Skeletal muscle satellite cell (primary cell): ENCODE data around the gene PARP15.
"Not testable (repeated sequence)": the region's sequence is repeated elsewhere in the genome, so short reads cannot be mapped to it uniquely, and the experiment has no call there.

ENCODE experiments used
- H3K27me3 ChIP-seq: 2 replicates; pipeline ENCODE4 v1.7.0; 2013; ENCODE audit warnings: low read length; ENCODE audit not compliant: control insufficient read depth, insufficient read depth
- H3K36me3 ChIP-seq: 2 replicates; pipeline ENCODE4 v1.7.0; 2013; ENCODE audit warnings: mild to moderate bottlenecking, control low read depth, low read length; ENCODE audit not compliant: insufficient read depth
- H3K4me1 ChIP-seq: 2 replicates; pipeline ENCODE4 v1.7.0; 2013; ENCODE audit warnings: low read length; ENCODE audit not compliant: control insufficient read depth, insufficient read depth
- H3K4me2 ChIP-seq: 2 replicates; pipeline ENCODE4 v1.7.0; 2013; ENCODE audit warnings: mild to moderate bottlenecking, low read length
- H3K4me3 ChIP-seq: 2 replicates; pipeline ENCODE4 v1.7.0; 2013; ENCODE audit warnings: low read length
- H3K9ac ChIP-seq: 2 replicates; pipeline ENCODE4 v1.7.0; 2013; ENCODE audit warnings: mild to moderate bottlenecking, low read depth, low read length, moderate library complexity
- H3K9me3 ChIP-seq: replicated peaks from 2 replicates; pipeline ENCODE4 v1.7.0; 2013; ENCODE audit warnings: mild to moderate bottlenecking, control low read depth, low read length

Gene PARP15

DNA sequence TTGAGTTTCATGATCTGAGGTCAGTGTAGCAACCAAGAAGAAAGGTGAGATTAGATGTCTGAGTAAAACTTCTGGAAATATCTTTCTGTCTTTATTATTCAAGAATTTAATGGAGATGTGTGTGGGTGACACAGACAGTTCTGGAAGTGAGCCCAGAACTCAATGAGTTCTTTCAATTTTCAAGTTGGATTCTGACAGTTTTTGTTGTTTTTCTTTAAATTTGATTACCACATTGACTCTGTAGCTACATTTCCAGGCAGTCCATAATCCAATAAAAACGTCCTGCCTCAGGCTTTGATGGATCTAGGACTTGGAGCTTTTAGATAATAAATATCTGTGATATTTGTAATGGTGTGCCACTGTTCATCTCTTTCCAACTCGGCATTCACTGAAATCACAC lies 99.3 kb downstream of the PARP15 start:
- H3K27me3 ChIP-seq, result no peaks in the 10 kb centered on the region
- no peak overlapping the region for H3K4me2 ChIP-seq
- no peak overlapping the region for H3K4me3 ChIP-seq
- no peaks in the 10 kb centered on the region for H3K9me3 ChIP-seq
- no peaks in the 10 kb centered on the region for H3K36me3 ChIP-seq
- peaks cover 27% of the 10 kb centered on the region for H3K4me1 ChIP-seq
- H3K9ac ChIP-seq, result no peak overlapping the region

DNA sequence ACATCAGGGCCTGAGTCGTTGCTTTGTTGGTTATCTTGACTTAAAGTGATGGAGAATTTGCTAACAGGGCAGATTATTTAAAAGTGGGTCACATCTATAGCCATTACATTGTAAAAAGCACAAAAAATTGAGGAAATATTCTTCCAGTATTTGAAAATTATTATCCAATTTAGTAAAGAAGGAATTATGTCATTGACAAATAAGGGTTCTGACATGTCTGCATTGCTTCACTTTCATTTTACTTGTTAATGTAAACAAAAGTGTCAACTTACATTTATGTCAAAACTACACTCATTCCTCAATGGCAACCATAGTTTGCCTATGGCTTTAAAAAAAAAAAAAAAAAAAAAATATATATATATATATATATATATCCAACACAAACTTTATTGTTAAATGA lies 99.8 kb downstream of the PARP15 start:
- H3K4me1 ChIP-seq, result peaks cover 32% of the 10 kb centered on the region
- H3K9ac ChIP-seq, result no peak overlapping the region
- no peaks in the 10 kb centered on the region for H3K9me3 ChIP-seq
- no peak overlapping the region for H3K4me3 ChIP-seq
- H3K4me2 ChIP-seq, result no peak overlapping the region
- H3K36me3 ChIP-seq, result no peaks in the 10 kb centered on the region
- no peaks in the 10 kb centered on the region for H3K27me3 ChIP-seq

DNA sequence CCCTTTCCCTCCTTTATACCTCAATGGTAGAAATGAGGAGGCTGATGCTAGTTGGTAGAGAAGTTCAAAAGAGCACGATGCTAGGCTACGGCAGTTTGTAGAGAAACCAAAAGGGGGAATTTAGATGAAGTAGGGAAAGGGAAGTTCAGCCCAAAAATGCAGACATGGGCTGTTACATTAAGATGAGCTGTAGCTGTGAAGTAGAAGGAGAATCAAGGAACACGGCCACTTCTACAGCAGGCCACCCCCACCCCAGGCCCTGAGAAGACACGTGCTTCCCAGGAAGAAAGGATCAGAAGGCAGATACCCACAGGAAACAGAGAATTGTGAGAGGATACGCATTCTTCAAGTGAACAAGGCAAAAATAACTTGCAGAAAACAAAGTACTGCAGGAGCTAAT lies 101.1 kb downstream of the PARP15 start:
- Histone ChIP-seq H3K27me3 (no peaks in the 10 kb centered on the region), H3K9me3 (no peaks in the 10 kb centered on the region), H3K9ac (no peak overlapping the region), H3K4me2 (no peak overlapping the region), H3K4me1 (peaks cover 32% of the 10 kb centered on the region), H3K36me3 (no peaks in the 10 kb centered on the region), H3K4me3 (no peak overlapping the region)

DNA sequence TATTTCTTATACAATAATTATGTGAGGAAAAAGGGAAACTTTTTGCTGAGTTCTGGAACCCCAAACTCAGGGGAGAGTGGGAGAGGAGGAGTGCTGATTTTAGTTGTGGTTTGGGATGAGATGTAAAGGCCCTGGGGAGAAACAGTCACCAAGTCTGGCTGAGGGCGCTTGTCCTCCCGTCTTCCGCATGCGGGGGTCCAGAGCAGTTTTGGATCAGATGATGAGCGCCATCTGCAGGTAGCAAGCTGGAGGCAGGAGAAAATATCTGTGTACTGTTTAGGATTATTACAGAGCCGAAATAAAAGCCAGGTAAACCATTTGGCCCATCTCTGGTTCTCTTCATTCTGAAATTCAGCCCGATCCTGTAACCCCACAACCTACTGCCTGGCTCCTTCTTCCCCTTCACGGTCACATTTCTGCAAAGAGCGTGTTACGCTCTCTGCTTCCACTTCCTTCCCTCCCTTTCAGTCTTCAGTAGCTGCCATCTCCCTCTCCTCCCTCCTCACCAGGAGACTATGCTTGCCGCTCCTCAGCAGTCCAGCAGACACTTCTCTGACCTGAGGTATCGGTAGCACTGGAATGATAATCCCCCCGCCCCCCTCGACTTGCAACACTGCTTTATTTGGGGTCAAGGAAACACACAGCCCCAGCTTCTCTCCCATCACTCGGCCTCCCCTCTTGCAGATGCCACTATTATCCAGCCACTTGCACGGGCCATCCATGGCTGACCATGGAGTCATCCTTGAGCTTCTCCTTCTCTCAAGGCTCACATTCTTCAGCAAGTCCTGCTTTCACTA lies 101.8 kb downstream of the PARP15 start:
- H3K27me3 ChIP-seq, result no peaks in the 10 kb centered on the region
- H3K9ac ChIP-seq, result peak overlapping the region; percentile 84
- no peaks in the 10 kb centered on the region for H3K9me3 ChIP-seq
- peak overlapping the region; percentile 86 for H3K4me2 ChIP-seq
- H3K36me3 ChIP-seq, result no peaks in the 10 kb centered on the region
- peaks cover 32% of the 10 kb centered on the region for H3K4me1 ChIP-seq
- H3K4me3 ChIP-seq, result peak overlapping the region; percentile 81

DNA sequence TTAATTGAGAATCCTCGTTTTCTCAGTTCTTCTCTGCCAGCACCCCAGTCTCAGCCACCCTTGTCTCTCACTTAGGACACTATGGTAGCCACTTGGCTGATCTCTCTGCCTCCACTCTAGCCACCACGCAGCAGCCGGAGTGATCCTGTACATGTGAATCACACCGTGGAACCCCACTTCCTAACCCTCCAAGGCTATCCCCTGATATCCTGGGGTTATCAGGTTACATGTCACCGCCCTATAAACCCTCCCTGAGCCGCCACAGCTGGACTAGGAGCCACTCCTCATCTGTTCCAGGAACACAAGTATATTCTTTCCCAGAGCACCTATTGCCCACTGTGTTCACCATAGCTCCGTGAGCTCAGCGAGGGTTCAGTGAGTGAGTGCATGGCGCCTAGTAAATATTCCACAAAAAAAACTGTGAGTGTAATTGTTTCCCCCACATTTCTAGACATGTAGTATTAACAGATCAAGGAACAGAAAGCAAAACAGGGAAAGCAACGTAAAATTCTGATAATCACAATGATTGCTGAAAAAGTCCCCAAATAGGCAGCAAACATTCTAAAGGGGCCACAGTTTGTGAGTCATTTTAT lies 102.5 kb downstream of the PARP15 start:
- Histone ChIP-seq H3K4me3 (peak overlapping the region; percentile 81), H3K9ac (peak overlapping the region; percentile 84), H3K4me1 (peaks cover 32% of the 10 kb centered on the region), H3K27me3 (no peaks in the 10 kb centered on the region), H3K4me2 (peak overlapping the region; percentile 86), H3K36me3 (no peaks in the 10 kb centered on the region), H3K9me3 (no peaks in the 10 kb centered on the region)

DNA sequence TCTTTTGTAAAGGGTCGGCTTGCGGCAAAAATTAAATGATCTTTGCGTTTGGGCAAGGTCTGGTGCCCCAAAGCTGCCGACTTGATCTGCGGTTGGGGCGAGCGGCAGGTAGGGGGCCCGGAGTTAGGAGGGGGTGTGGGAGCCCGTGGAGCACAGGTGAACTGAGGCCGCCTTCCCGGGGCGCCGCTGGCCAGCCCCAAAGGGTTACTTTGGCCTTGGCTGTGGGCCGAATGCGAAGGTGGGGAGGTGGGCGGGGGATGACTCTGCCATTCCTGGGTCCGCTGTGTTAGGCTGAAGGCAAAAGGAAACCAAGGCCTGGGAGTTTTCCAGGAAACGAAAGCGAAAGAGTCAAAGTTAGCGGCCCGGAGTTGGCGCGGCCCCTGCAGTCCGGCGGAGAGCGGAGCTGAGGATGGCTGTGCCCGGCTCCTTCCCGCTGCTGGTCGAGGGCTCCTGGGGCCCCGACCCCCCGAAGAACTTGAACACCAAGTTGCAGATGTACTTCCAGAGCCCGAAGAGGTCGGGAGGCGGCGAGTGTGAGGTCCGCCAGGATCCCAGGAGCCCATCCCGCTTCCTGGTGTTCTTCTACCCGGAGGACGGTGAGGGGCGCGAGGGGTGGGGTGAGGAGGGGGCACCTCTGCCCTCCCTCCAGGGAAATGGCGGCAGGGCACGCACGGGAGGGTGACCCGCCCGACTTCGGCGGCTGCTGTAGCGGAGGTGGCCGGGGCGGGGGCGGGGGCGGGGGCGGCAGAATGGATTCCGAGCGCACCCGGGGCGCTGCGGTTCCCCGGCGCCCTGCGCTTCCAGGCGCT lies 103.2 kb downstream of the PARP15 start, which contains the start of gene PARP14:
PARP14 (plus strand) TSS at position 365 of the 809 bp plus-strand sequence; CDS start at position 410, 45 bp downstream.
- Histone ChIP-seq H3K9ac (peak within 1 kb of the TSS; percentile 84), H3K9me3 (no peaks in the 10 kb centered on the region), H3K4me1 (peaks cover 32% of the 10 kb centered on the region), H3K36me3 (no peaks in the 10 kb centered on the region), H3K4me2 (peak within 1 kb of the TSS; percentile 86), H3K27me3 (no peaks in the 10 kb centered on the region), H3K4me3 (peak within 1 kb of the TSS; percentile 81)

DNA sequence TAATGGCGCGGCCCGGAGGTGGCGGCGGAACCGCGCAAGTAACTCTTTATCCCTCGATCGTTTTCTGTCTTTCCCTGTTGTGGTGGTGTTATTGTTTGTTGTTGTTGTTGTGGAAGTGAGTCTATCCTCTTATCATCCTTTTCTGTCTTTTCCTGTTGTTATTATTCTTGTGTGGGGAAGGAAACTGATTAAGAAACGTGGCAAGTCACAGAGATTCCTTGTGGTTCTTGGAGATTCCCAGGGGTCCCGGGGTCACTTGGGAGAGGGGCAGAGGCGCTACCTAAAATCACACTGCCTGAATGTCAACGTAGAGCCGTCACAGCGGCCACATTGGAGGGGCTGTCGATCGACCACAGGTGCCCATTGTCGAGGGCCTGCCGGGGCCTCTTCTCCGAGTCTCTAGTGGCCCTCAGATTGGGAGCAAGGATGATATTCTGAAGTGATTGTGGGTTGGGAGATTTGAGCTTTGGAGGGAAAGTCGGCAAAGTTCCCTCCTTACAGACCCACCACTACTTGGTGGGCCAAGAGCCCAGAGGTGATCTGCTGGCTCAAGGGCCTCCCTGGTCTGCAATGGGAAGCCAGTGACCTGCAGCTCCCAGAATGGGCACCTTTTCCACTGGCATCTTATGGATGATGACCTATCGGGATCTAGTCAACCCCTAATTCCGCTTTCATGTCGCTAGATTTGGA lies 104.0 kb downstream of the PARP15 start:
- H3K4me2 ChIP-seq, result peak overlapping the region; percentile 86
- no peaks in the 10 kb centered on the region for H3K27me3 ChIP-seq
- H3K36me3 ChIP-seq, result no peaks in the 10 kb centered on the region
- peak overlapping the region; percentile 81 for H3K4me3 ChIP-seq
- peak overlapping the region; percentile 84 for H3K9ac ChIP-seq
- H3K9me3 ChIP-seq, result no peaks in the 10 kb centered on the region
- peaks cover 31% of the 10 kb centered on the region for H3K4me1 ChIP-seq

DNA sequence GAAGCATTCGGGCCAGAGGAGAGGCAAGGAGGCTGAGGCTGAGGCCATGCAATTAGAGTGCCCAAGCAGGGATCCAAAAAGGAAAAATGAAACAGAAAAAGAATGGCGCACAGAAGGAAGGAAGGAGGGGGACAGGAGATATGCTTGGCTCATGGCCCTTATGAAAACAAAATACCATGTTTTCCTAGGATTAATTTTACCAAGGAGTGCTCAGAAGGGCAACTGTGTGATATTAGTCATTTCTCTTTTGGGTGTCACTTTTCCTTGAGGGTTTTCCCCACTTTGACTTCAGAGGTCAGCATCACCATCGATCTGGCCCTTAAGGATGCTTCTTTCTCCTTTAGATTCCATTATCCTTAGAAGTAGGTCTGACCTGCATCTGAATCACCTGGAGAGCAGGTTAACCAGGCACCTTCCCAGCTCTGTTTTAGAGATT lies 104.5 kb downstream of the PARP15 start:
- H3K4me1 ChIP-seq, result peaks cover 25% of the 10 kb centered on the region
- H3K9ac ChIP-seq, result no peak overlapping the region
- no peaks in the 10 kb centered on the region for H3K9me3 ChIP-seq
- peaks cover under 1% of the 10 kb centered on the region for H3K36me3 ChIP-seq
- H3K4me3 ChIP-seq, result peak overlapping the region; percentile 81
- peak overlapping the region; percentile 86 for H3K4me2 ChIP-seq
- H3K27me3 ChIP-seq, result no peaks in the 10 kb centered on the region

DNA sequence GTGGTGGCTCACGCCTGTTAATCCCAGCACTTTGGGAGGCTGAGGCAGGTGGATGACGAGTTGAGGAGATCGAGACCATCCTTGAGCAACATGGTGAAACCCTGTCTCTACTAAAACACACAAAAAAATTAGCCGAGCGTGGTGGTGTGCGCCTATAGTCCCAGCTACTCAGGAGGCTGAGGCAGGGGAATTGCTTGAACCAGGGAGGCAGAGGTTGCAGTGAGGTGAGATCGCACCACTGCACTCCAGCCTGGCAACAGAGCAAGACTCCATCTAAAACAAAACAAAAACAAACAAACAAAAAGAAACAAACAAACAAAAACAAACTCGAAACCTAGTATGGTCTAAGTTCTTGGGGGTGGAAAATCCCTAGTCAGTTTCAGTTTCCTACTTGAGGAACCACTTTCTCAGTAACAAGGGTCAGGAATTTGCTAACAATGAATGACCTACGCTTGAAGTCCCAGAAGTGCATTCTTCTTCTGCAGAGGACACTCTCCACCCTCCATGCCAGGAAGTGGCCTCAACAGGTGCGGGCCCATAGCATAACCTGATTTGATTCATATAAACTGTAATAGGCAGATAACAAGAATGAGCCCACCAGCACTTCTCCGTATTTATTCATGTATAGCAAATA lies 105.4 kb downstream of the PARP15 start:
- not testable (repeated sequence) for H3K4me3 ChIP-seq, H3K9me3 ChIP-seq, H3K9ac ChIP-seq, H3K27me3 ChIP-seq, H3K36me3 ChIP-seq, H3K4me2 ChIP-seq
- peaks cover 24% of the 10 kb centered on the region for H3K4me1 ChIP-seq

DNA sequence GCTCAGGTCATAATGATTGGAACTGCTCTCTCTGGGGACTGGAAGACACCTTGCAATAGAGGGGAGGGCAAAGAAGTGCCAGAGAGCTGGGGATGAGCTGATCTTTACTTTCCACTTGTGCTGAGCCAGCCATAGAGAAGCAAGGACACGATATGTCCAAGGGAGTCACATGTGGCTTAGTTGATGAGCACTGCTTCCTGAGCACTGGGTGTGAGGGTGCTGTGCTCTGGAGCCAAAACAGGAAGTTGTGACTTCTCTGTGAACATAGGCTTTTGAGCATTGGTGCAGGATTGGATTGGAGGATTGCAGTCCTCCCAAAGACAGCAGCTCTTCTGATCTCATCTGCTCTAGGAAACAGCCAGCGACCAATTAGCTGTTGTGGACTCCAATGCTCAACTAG lies 109.8 kb downstream of the PARP15 start:
- no peak overlapping the region for H3K9ac ChIP-seq
- no peak overlapping the region for H3K4me2 ChIP-seq
- no peak overlapping the region for H3K4me3 ChIP-seq
- peaks cover 4% of the 10 kb centered on the region for H3K36me3 ChIP-seq
- peaks cover 6% of the 10 kb centered on the region for H3K4me1 ChIP-seq
- no peaks in the 10 kb centered on the region for H3K27me3 ChIP-seq
- no peaks in the 10 kb centered on the region for H3K9me3 ChIP-seq
